Lower lobe of right lung (tissue), 2 donors: ENCODE measurements around the gene SPRY2. TPM values are rescaled to one million over a fixed set of nuclear protein-coding genes. Genes with fewer than 3 reads are reported as not detected.
A peak's percentile ranks its signal among the peaks of the same experiment; 100 is the strongest.

Source experiments
- ATAC-seq, 2 donors: fragments of 200-7000 bp; cut with Tn5 transposase; one replicate each; pipeline ENCODE4 v1.9.1; 2020 to 2022; ENCODE audit warnings: mild to moderate bottlenecking in 2 of 2, moderate library complexity in 2 of 2
- DNase-seq: peaks from one replicate; pipeline ENCODE4 v3.0.0-alpha.2; 2020
- H3K27ac ChIP-seq: fragments of 200-600 bp; one replicate; pipeline ENCODE4 v1.8.0; 2022
- H3K27me3 ChIP-seq: fragments of 200-600 bp; one replicate; pipeline ENCODE4 v1.8.0; 2022; ENCODE audit warnings: low read depth
- H3K36me3 ChIP-seq: fragments of 200-600 bp; one replicate; pipeline ENCODE4 v1.8.0; 2022; ENCODE audit warnings: mild to moderate bottlenecking
- H3K4me1 ChIP-seq: fragments of 200-600 bp; one replicate; pipeline ENCODE4 v1.8.0; 2022
- H3K4me3 ChIP-seq: fragments of 200-600 bp; one replicate; pipeline ENCODE4 v1.8.0; 2022; ENCODE audit warnings: mild to moderate bottlenecking
- H3K9me3 ChIP-seq: fragments of 200-600 bp; one replicate; pipeline ENCODE4 v1.8.0; 2022
- CTCF ChIP-seq: fragments of 200-600 bp; IDR thresholded peaks from one replicate; pipeline ENCODE4 v1.8.0; 2022; ENCODE audit warnings: antibody characterized with exemption, mild to moderate bottlenecking
- intact Hi-C: fragments of 100-400 bp; cut with DNase I; formaldehyde crosslinking; loops from one replicate; pipeline ENCODE4 v1.11.0; 2022
- total RNA-seq: library from RNA; stranded (reverse); fragmentation: NEBNext Ultra II Directional; extraction: Animal tissue kit (Norgen Biotek cat#: 25700); gene quantifications from one replicate; pipeline ENCODE4 v1.2.1, GENCODE V29; 2021
- donor health status: DM: no; HTN: yes; CAD: no; lungs with severe emphysema.

Gene SPRY2
- total RNA-seq, 1 donor from 2014 or later, result 44.6 TPM

GRCh38 chr13:80309926-80310325, 31.0 kb downstream of the SPRY2 start:
- Histone ChIP-seq H3K36me3 (no peaks in the 10 kb centered on the region), H3K4me3 (no peak overlapping the region), H3K27me3 (no peaks in the 10 kb centered on the region), H3K4me1 (no peaks in the 10 kb centered on the region), H3K27ac (no peak overlapping the region), H3K9me3 (no peaks in the 10 kb centered on the region)
- ATAC-seq, result no peak
- intact Hi-C loops, result no loop called here
- no peak for TF ChIP-seq CTCF
- DNase-seq, result no peak

- no peak overlapping the region for H3K27ac ChIP-seq
- no peaks in the 10 kb centered on the region for H3K4me1 ChIP-seq
- H3K36me3 ChIP-seq, result no peaks in the 10 kb centered on the region
- ATAC-seq (peak in 1 of 2 donors; percentile 42), DNase-seq (no peak)
- no peaks in the 10 kb centered on the region for H3K9me3 ChIP-seq
- TF ChIP-seq CTCF, result no peak
- intact Hi-C loops, result no loop called here
- H3K27me3 ChIP-seq, result no peaks in the 10 kb centered on the region
- no peak overlapping the region for H3K4me3 ChIP-seq
Measured at GRCh38 chr13:80307401-80307987, 33.4 kb downstream of the SPRY2 start.

- DNase-seq (no peak), ATAC-seq (no peak)
- Histone ChIP-seq H3K36me3 (no peaks in the 10 kb centered on the region), H3K4me3 (no peak overlapping the region), H3K4me1 (no peaks in the 10 kb centered on the region), H3K27ac (no peak overlapping the region), H3K9me3 (no peaks in the 10 kb centered on the region), H3K27me3 (no peaks in the 10 kb centered on the region)
- TF ChIP-seq CTCF, result no peak
- intact Hi-C loops, result no loop called here
Measured at GRCh38 chr13:80306337-80306972, 34.5 kb downstream of the SPRY2 start.

GRCh38 chr13:80305737-80306136, 35.2 kb downstream of the SPRY2 start:
- Histone ChIP-seq H3K36me3 (no peaks in the 10 kb centered on the region), H3K27ac (no peak overlapping the region), H3K27me3 (no peaks in the 10 kb centered on the region), H3K4me3 (no peak overlapping the region), H3K9me3 (no peaks in the 10 kb centered on the region), H3K4me1 (no peaks in the 10 kb centered on the region)
- DNase-seq (no peak), ATAC-seq (no peak)
- TF ChIP-seq CTCF, result no peak
- intact Hi-C loops, result no loop called here

- no peak for ATAC-seq
- H3K4me1 ChIP-seq, result no peaks in the 10 kb centered on the region
- H3K36me3 ChIP-seq, result no peaks in the 10 kb centered on the region
- H3K27me3 ChIP-seq, result no peaks in the 10 kb centered on the region
- intact Hi-C loops, result no loop called here
- H3K27ac ChIP-seq, result no peak overlapping the region
- TF ChIP-seq CTCF, result no peak
- no peaks in the 10 kb centered on the region for H3K9me3 ChIP-seq
- DNase-seq, result no peak
- no peak overlapping the region for H3K4me3 ChIP-seq
Measured at GRCh38 chr13:80303225-80303811, 37.6 kb downstream of the SPRY2 start.
